Uterus (tissue), 4 donors: ENCODE data around the gene SV2C. TPM values are rescaled to one million over a fixed set of nuclear protein-coding genes. Genes with fewer than 3 reads are reported as not detected.

ENCODE experiments used
- DNase-seq, 2 donors: peaks; one replicate each; pipeline ENCODE4 v3.0.0-alpha.2; 2019 to 2020
- H3K27ac ChIP-seq, 2 donors: fragments of 200-600 bp; sonication (generic); 1 replicate in 1 of 2; 2 replicates in 1 of 2; pipeline ENCODE4 v1.5.1; 2016 to 2018
- H3K27me3 ChIP-seq, 2 donors: fragments of 200-600 bp; sonication (generic); one replicate each; pipeline ENCODE4 v1.5.1; 2018 to 2019; ENCODE audit warnings: control low read depth in 1 of 2
- H3K36me3 ChIP-seq, 2 donors: fragments of 200-600 bp; sonication (generic); one replicate each; pipeline ENCODE4 v1.5.1; 2019; ENCODE audit warnings: control low read depth in 1 of 2
- H3K4me1 ChIP-seq, 2 donors: fragments of 200-600 bp; sonication (generic); one replicate each; pipeline ENCODE4 v1.5.1; 2018 to 2019; ENCODE audit warnings: control low read depth in 1 of 2
- H3K4me3 ChIP-seq, 2 donors: fragments of 200-600 bp; sonication (generic); 1 replicate in 1 of 2; 2 replicates in 1 of 2; pipeline ENCODE4 v1.5.1; 2018 to 2019; ENCODE audit warnings: mild to moderate bottlenecking in 1 of 2
- H3K9me3 ChIP-seq, 2 donors: fragments of 200-600 bp; sonication (generic); one replicate each; pipeline ENCODE4 v1.5.1; 2019; ENCODE audit warnings: control low read depth in 1 of 2
- CTCF ChIP-seq, 4 experiments: fragments of 200-600 bp in 2 of 4; fragments of 450-650 bp in 2 of 4; sonication (generic) in 2 of 4; IDR thresholded peaks; one replicate each; pipeline ENCODE4 v1.5.1; 2016 to 2019; ENCODE audit warnings: antibody characterized with exemption in 4 of 4, mild to moderate bottlenecking in 2 of 4, moderate library complexity in 1 of 4
- POLR2A ChIP-seq, 2 donors: fragments of 450-650 bp; IDR thresholded peaks; one replicate each; pipeline ENCODE4 v1.6.1; 2016; ENCODE audit warnings: antibody characterized with exemption in 2 of 2, mild to moderate bottlenecking in 1 of 2, moderate library complexity in 1 of 2
- intact Hi-C: fragments of 100-400 bp; cut with DNase I; formaldehyde crosslinking; loops from one replicate; pipeline ENCODE4 v1.15.1; 2023; ENCODE audit warnings: low total_unique reads
- total RNA-seq, 4 donors: library from RNA; depleted of rRNA in 3 of 4; stranded (reverse); fragments of >200 nt in 3 of 4; gene quantifications; one replicate each; pipeline versions ENCODE4 v1.1.0 to v1.2.4, GENCODE V29; 2014 to 2023
- donor health status: DM: yes; HTN: yes; CAD: no.

The SV2C gene
- total RNA-seq, 4 donors from 2014 or later, result 0.21 to 3.7 TPM; not detected in 2

- Histone ChIP-seq H3K36me3 (no peaks in the 10 kb centered on the region), H3K4me3 (no peak overlapping the region), H3K27ac (no peak overlapping the region), H3K4me1 (no peaks in the 10 kb centered on the region), H3K27me3 (no peaks in the 10 kb centered on the region), H3K9me3 (no peaks in the 10 kb centered on the region)
- TF ChIP-seq CTCF (IDR thresholded peaks at IDR 0.05) (no peak), POLR2A (IDR thresholded peaks at IDR 0.05) (no peak)
- intact Hi-C loops, result no loop called here
- DNase-seq, result no peak
Measured at GRCh38 chr5:76223696-76224095, 140.5 kb downstream of the SV2C start.

- Histone ChIP-seq H3K4me1 (no peaks in the 10 kb centered on the region), H3K27ac (no peak overlapping the region), H3K9me3 (no peaks in the 10 kb centered on the region), H3K36me3 (no peaks in the 10 kb centered on the region), H3K4me3 (no peak overlapping the region), H3K27me3 (no peaks in the 10 kb centered on the region)
- DNase-seq, result no peak
- intact Hi-C loops, result no loop called here
- TF ChIP-seq CTCF (IDR thresholded peaks at IDR 0.05) (no peak), POLR2A (IDR thresholded peaks at IDR 0.05) (no peak)
Measured at GRCh38 chr5:76224898-76225297, 141.7 kb downstream of the SV2C start.

- no peaks in the 10 kb centered on the region for H3K36me3 ChIP-seq
Measured at GRCh38 chr5:76225336-76225735, 142.2 kb downstream of the SV2C start.

GRCh38 chr5:76229900-76230299 lies 146.7 kb downstream of the SV2C start:
- no peaks in the 10 kb centered on the region for H3K4me1 ChIP-seq
- intact Hi-C loops, result no loop called here
- H3K9me3 ChIP-seq, result no peaks in the 10 kb centered on the region
- DNase-seq, result no peak
- no peaks in the 10 kb centered on the region for H3K27me3 ChIP-seq
- H3K27ac ChIP-seq, result no peak overlapping the region
- TF ChIP-seq CTCF (IDR thresholded peaks at IDR 0.05) (no peak), POLR2A (IDR thresholded peaks at IDR 0.05) (no peak)
- no peak overlapping the region for H3K4me3 ChIP-seq
- H3K36me3 ChIP-seq, result no peaks in the 10 kb centered on the region

More at GRCh38 chr5:76225336-76225735, 142.2 kb downstream of the SV2C start:
- Histone ChIP-seq H3K4me3 (no peak overlapping the region), H3K9me3 (no peaks in the 10 kb centered on the region), H3K27me3 (no peaks in the 10 kb centered on the region), H3K27ac (no peak overlapping the region), H3K4me1 (no peaks in the 10 kb centered on the region)
- intact Hi-C loops, result no loop called here
- no peak for DNase-seq
- TF ChIP-seq POLR2A (IDR thresholded peaks at IDR 0.05) (no peak), CTCF (IDR thresholded peaks at IDR 0.05) (no peak)

GRCh38 chr5:76230711-76231285 lies 147.6 kb downstream of the SV2C start:
- no peaks in the 10 kb centered on the region for H3K9me3 ChIP-seq
- TF ChIP-seq CTCF (IDR thresholded peaks at IDR 0.05) (no peak), POLR2A (IDR thresholded peaks at IDR 0.05) (no peak)
- no peak for DNase-seq
- no peaks in the 10 kb centered on the region for H3K27me3 ChIP-seq
- H3K36me3 ChIP-seq, result no peaks in the 10 kb centered on the region
- no peak overlapping the region for H3K4me3 ChIP-seq
- intact Hi-C loops, result no loop called here
- no peak overlapping the region for H3K27ac ChIP-seq
- no peaks in the 10 kb centered on the region for H3K4me1 ChIP-seq
